ENCODE data around the gene ANKRD34A.
A peak's percentile ranks its signal among the peaks of the same experiment; 100 is the strongest.

The ANKRD34A gene

DNA sequence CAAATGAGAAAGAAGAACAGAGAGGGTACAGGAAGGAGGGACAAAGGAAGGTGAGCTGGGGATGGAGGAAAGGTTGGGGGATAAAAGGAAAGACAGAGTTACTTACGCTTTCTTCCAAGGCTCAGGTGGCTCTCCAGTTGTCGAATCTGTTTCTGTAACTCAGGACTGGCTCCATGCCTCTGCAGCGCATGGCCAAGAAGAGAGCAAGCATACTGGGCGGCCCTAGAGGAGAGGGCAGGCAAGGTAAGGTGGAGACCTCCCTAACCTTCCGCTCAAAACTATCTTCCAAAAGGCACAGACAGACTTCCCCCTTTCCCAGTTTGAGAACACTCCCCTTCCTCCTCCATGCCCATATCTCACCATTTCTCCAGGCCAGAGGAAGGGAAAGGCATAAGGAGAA is 46.8 kb downstream of the ANKRD34A start:
- DNase-seq (ENCODE audit: low read depth, low spot score) = no peak
- H3K27ac ChIP-seq = peak overlapping the region; percentile 82

DNA sequence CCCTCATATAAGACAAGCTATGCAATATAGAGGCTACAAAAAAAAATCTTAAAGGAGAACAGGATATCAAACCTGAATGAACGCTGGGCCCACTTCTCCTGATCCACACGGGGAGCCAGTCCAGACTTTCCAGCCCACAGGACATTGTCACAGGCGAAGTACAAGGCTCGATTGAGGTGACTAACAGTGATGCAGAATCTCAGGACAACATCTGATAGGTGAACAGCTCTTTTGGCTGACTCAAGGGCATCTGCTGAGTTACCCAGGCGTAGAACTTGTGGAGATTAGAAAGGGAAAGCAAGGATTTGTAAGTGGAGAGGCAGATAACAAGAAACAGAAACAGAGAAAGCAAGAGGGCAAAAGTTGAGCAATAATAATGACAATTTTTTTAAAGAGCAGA is 47.6 kb downstream of the ANKRD34A start:
- no peak overlapping the region for H3K27ac ChIP-seq
- DNase-seq (ENCODE audit: low read depth, low spot score) = no peak

DNA sequence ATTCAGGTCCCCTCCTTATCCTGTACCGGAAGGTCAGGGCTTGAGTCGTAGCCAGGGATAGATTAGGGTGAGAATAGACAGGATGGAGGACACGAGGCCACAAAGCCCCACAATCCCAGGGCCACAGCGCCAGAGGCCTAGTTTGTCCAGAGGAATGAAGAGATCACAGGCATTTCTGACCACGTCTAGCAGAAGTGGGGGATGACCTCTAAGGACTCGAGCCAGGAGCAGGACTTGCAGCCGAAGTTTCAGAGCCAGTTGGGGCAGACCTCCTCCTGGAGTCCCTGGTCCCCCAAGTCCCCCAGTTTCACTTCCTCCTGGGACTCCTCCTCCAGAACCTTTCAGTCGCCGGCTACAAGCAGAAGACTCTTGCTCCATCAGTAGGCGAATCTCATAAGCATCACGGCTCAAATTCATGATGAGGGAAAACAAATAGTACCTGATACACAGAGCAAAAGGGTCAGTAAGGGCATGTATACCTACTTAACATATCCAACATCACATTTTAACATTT is 52.2 kb downstream of the ANKRD34A start:
- no peak overlapping the region for H3K27ac ChIP-seq
- DNase-seq (ENCODE audit: low read depth, low spot score) = no peak
